Astrocyte of the cerebellum (primary cell): ENCODE measurements around the gene RALGPS1.

Experiments used
- DNase-seq: peaks from one replicate; pipeline ENCODE4 v3.0.0-alpha.2; 2011; ENCODE audit warnings: low read depth
- H3K4me3 ChIP-seq: 2 replicates; pipeline ENCODE4 v1.5.1; 2011; ENCODE audit warnings: mild to moderate bottlenecking, low read depth, low read length, moderate library complexity
- in situ Hi-C: cut with HindIII; loops from 2 replicates; pipeline ENCODE4 v1.10.0; 2017; ENCODE audit warnings: low sequenced_read_pairs
- TF ChIP-seq, protein P1 (sequence below): IDR thresholded peaks from 2 replicates; pipeline ENCODE4 v1.5.1; 2012; ENCODE audit warnings: low read length, low read depth, moderate library complexity, mild to moderate bottlenecking; ENCODE audit errors: missing control alignments

RALGPS1 gene

DNA sequence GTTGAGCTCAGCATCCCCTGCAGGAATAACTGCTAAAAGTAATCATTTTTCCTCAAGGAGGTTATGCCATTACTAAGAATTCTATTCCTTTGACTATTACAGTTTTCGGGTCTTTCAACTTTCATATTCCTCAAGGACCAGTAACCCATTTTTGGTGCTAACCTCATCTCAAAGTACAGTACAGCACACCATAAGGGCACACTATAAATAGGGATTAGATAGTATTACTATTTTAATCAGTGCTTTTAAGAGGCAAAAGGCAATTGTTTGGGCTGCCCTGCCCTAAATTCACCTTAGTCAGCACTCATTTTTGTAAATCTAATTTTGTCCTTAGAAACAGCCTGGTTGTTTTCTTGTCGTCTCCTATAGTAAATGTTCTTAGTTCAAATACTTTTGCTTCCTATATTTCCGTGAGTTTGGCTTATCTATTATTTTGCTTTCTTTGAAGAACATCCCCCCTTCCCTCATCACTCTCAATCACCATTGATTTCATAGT, 336.4 kb downstream of the RALGPS1 start:
- in situ Hi-C loops = no loop called here
- H3K4me3 ChIP-seq = no peak overlapping the region
- no peak for DNase-seq
- TF ChIP-seq, protein P1, sequence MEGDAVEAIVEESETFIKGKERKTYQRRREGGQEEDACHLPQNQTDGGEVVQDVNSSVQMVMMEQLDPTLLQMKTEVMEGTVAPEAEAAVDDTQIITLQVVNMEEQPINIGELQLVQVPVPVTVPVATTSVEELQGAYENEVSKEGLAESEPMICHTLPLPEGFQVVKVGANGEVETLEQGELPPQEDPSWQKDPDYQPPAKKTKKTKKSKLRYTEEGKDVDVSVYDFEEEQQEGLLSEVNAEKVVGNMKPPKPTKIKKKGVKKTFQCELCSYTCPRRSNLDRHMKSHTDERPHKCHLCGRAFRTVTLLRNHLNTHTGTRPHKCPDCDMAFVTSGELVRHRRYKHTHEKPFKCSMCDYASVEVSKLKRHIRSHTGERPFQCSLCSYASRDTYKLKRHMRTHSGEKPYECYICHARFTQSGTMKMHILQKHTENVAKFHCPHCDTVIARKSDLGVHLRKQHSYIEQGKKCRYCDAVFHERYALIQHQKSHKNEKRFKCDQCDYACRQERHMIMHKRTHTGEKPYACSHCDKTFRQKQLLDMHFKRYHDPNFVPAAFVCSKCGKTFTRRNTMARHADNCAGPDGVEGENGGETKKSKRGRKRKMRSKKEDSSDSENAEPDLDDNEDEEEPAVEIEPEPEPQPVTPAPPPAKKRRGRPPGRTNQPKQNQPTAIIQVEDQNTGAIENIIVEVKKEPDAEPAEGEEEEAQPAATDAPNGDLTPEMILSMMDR = no peak

GRCh38 chr9:127252410-127253318, 338.1 kb downstream of the RALGPS1 start:
- TF ChIP-seq, protein P1 = no peak
- H3K4me3 ChIP-seq = no peak overlapping the region
- no peak for DNase-seq
- in situ Hi-C loops = no loop called here

DNA sequence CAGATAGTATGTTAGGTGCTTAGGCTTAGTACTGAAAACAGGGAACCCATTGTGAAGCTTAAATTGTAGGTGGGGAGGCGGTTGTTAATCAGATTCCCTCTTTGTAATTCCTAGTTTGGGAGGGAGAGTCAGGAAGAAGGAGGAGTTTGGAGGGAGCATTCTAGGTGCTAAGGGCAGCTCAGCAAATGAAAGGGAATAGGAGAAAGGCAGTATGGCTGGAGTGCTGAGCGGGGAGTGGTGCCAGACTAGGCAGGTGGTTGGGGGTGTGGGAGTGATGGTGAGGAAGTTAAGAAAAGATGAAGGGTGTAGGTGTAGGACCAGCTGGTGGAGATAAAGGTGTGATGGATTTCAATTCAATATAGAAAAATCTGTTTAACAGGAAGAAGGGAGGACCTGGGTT, 338.9 kb downstream of the RALGPS1 start:
- in situ Hi-C loops = no loop called here
- TF ChIP-seq, protein P1 = no peak
- no peak overlapping the region for H3K4me3 ChIP-seq
- no peak for DNase-seq

DNA sequence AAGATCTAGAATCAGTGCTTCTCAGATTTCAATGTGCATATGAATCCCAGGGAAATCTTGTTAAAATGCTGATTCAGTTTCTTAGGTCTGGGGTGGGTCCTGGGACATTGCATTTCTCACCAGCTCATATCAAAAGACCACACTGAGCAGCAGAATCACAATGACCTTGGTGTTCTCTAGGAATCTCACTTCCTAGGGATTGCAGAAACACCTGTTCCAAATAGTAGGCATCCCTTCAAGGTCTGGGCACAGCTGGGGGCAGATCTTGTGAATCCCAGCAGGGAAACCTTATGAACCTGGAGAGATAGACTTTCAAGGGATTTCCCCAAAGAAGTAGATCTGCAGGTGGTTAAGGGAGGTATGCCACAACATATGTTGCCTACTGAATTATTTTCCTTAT, 341.1 kb downstream of the RALGPS1 start:
- TF ChIP-seq, protein P1 = no peak
- in situ Hi-C loops = no loop called here
- no peak for DNase-seq
- H3K4me3 ChIP-seq = no peak overlapping the region

- DNase-seq = no peak
- TF ChIP-seq, protein P1 = no peak
- in situ Hi-C loops = no loop called here
- H3K4me3 ChIP-seq = no peak overlapping the region
Observed at GRCh38 chr9:127256324-127256723, 341.7 kb downstream of the RALGPS1 start.

DNA sequence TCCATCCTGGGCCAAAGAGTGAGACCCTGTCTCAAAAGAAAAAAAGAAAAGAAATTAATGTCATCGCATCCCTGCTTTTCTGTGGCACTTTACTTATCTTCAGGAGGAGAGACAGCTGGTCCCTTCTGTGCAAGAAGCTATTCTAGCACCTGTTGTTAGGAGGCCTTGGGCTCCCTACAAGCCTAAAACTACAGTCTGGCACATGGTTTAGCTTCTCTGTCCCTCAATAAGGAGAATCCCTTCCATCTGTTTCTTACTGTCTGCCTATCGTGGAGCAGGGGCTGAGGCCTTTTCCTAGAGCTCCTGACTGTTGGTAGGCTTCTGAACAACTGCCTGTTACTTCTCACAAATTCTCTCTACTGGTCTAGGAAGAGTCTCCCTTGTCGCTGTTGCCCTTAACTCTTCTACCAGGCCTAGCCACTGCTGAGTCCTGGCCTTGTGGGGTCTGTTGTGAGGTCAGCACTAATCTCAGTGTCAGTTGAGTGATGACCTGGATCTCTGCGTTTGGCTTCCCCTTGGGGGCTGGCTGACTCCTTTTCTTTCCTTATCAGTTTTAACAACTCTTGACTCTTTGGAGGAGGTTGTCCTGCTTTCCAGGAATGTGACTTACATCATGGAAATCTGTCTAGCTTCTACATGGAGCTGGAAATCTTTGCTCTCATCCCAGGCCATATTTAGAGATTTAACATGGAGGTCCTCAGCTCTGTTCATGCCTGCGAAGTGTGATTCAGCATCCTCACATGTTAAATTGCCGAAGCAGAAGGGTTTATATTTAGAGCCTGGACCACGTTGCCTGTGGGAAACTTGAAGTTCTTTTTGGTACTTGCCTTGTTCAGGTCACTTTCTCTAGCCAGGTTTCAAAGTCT, 344.3 kb downstream of the RALGPS1 start:
- in situ Hi-C loops = no loop called here
- no peak for DNase-seq
- H3K4me3 ChIP-seq = no peak overlapping the region
- TF ChIP-seq, protein P1 = no peak
